ENCODE data around the gene SDK1.
"Not testable (repeated sequence)": the region's sequence is repeated elsewhere in the genome, so short reads cannot be mapped to it uniquely, and the experiment has no call there.

The SDK1 gene

GRCh38 chr7:4091767-4092166 is 790.7 kb downstream of the SDK1 start:
- DNase-seq: no peak

GRCh38 chr7:4093035-4093434 is 792.0 kb downstream of the SDK1 start:
- no peak for DNase-seq

GRCh38 chr7:4093483-4093882 is 792.4 kb downstream of the SDK1 start:
- DNase-seq: no peak

- not testable (repeated sequence) for DNase-seq
Observed at GRCh38 chr7:4094158-4094557, 793.1 kb downstream of the SDK1 start.

GRCh38 chr7:4097001-4097609 is 796.1 kb downstream of the SDK1 start:
- no peak for DNase-seq

- no peak for DNase-seq
Observed at GRCh38 chr7:4098169-4098568, 797.1 kb downstream of the SDK1 start.

- DNase-seq: no peak
Observed at GRCh38 chr7:4099651-4100050, 798.6 kb downstream of the SDK1 start.

GRCh38 chr7:4100148-4100547 is 799.1 kb downstream of the SDK1 start:
- DNase-seq: no peak

- DNase-seq: no peak
Observed at GRCh38 chr7:4100691-4101090, 799.6 kb downstream of the SDK1 start.

- DNase-seq: no peak
Observed at GRCh38 chr7:4102231-4102841, 801.3 kb downstream of the SDK1 start.

GRCh38 chr7:4103352-4104091 is 802.5 kb downstream of the SDK1 start:
- DNase-seq: peak; percentile 45

GRCh38 chr7:4107839-4108238 is 806.8 kb downstream of the SDK1 start:
- no peak for DNase-seq

GRCh38 chr7:4108951-4109350 is 807.9 kb downstream of the SDK1 start:
- DNase-seq: no peak

- peak; percentile 87 for DNase-seq
Observed at GRCh38 chr7:4109481-4110110, 808.5 kb downstream of the SDK1 start.

GRCh38 chr7:4110438-4110837 is 809.4 kb downstream of the SDK1 start:
- no peak for DNase-seq

GRCh38 chr7:4111166-4111565 is 810.1 kb downstream of the SDK1 start:
- DNase-seq: no peak

- DNase-seq: no peak
Observed at GRCh38 chr7:4113271-4113670, 812.2 kb downstream of the SDK1 start.

GRCh38 chr7:4113976-4114375 is 812.9 kb downstream of the SDK1 start:
- no peak for DNase-seq

GRCh38 chr7:4115442-4115841 is 814.4 kb downstream of the SDK1 start:
- DNase-seq: no peak

GRCh38 chr7:4115941-4116610 is 815.0 kb downstream of the SDK1 start:
- DNase-seq: no peak

- peak; percentile 53 for DNase-seq
Observed at GRCh38 chr7:4119848-4120247, 818.8 kb downstream of the SDK1 start.

- DNase-seq: no peak
Observed at GRCh38 chr7:4123346-4123745, 822.3 kb downstream of the SDK1 start.

GRCh38 chr7:4123823-4124222 is 822.8 kb downstream of the SDK1 start:
- DNase-seq: peak; percentile 65
